SU-DHL-6 (cell line): ENCODE data around the gene MFSD11.
"Not testable (repeated sequence)": the region's sequence is repeated elsewhere in the genome, so short reads cannot be mapped to it uniquely, and the experiment has no call there.

Source experiments
- H2AFZ ChIP-seq: fragments of 200-600 bp; sonication (generic); 2 replicates; pipeline ENCODE4 v1.6.1; 2014; ENCODE audit warnings: low read depth, mild to moderate bottlenecking, moderate library complexity, mixed read lengths, antibody characterized with exemption, low read length; ENCODE audit not compliant: severe bottlenecking
- H3F3A ChIP-seq: fragments of 200-600 bp; shearing (Covaris generic); 2 replicates; pipeline ENCODE4 v1.6.0; 2016; ENCODE audit warnings: antibody characterized with exemption, mild to moderate bottlenecking; ENCODE audit not compliant: insufficient read depth
- H3K27ac ChIP-seq: fragments of 200-600 bp; sonication (generic); 2 replicates; pipeline ENCODE4 v1.5.1; 2016; ENCODE audit warnings: low read depth, mild to moderate bottlenecking, low read length, moderate library complexity, mixed read lengths
- H3K27me3 ChIP-seq: fragments of 200-600 bp; sonication (generic), shearing (Covaris generic); 2 replicates; pipeline ENCODE4 v1.6.0; 2014; ENCODE audit warnings: mild to moderate bottlenecking, low read length
- H3K36me3 ChIP-seq: fragments of 200-600 bp; sonication (generic); 2 replicates; pipeline ENCODE4 v1.6.1; 2014; ENCODE audit warnings: mild to moderate bottlenecking, low read length, mixed read lengths
- H3K4me2 ChIP-seq: fragments of 300-600, 200-600 bp; shearing (Covaris generic), sonication (generic); 2 replicates; pipeline ENCODE4 v1.6.0; 2014; ENCODE audit warnings: low read length, low read depth, mild to moderate bottlenecking; ENCODE audit not compliant: poor library complexity, severe bottlenecking
- H3K4me3 ChIP-seq: fragments of 200-600 bp; sonication (generic); 2 replicates; pipeline ENCODE4 v1.5.1; 2014; ENCODE audit warnings: antibody characterized with exemption, low read length, mild to moderate bottlenecking, mixed read lengths; ENCODE audit not compliant: insufficient read depth, poor library complexity, severe bottlenecking
- H3K79me2 ChIP-seq: fragments of 200-600 bp; sonication (generic); 2 replicates; pipeline ENCODE4 v1.6.1; 2014; ENCODE audit warnings: mild to moderate bottlenecking, low read length, moderate library complexity; ENCODE audit not compliant: insufficient read depth
- H3K9ac ChIP-seq: fragments of 200-600 bp; sonication (generic); 2 replicates; pipeline ENCODE4 v1.7.0; 2014; ENCODE audit warnings: mild to moderate bottlenecking, low read length
- H3K9me2 ChIP-seq: fragments of 200-600 bp; sonication (generic); replicated peaks from 2 replicates; pipeline ENCODE4 v1.6.1; 2014; ENCODE audit warnings: low read length; ENCODE audit not compliant: insufficient read depth
- H3K9me3 ChIP-seq: fragments of 200-600 bp; sonication (generic); 2 replicates; pipeline ENCODE4 v1.6.1; 2014; ENCODE audit warnings: low read length, mixed read lengths; ENCODE audit not compliant: insufficient read depth
- H4K20me1 ChIP-seq: fragments of 200-600 bp; sonication (generic); 2 replicates; pipeline ENCODE4 v1.6.1; 2014; ENCODE audit warnings: low read depth, mild to moderate bottlenecking, antibody characterized with exemption, low read length, moderate library complexity, mixed read lengths
- EZH2phosphoT487 ChIP-seq: fragments of 200-600 bp; sonication (generic), shearing (Covaris generic); conservative IDR thresholded peaks from 2 replicates; pipeline ENCODE4 v1.6.1; 2018; ENCODE audit warnings: mild to moderate bottlenecking, antibody characterized with exemption, low read length, moderate library complexity, mixed read lengths
- TF ChIP-seq, protein P1 (sequence below): fragments of 200-600 bp; sonication (generic); IDR thresholded peaks from one replicate; pipeline ENCODE4 v1.5.1; 2017; ENCODE audit warnings: antibody characterized with exemption, mild to moderate bottlenecking, low read length, moderate library complexity; ENCODE audit not compliant: insufficient read depth, poor library complexity, severe bottlenecking

Gene MFSD11

DNA sequence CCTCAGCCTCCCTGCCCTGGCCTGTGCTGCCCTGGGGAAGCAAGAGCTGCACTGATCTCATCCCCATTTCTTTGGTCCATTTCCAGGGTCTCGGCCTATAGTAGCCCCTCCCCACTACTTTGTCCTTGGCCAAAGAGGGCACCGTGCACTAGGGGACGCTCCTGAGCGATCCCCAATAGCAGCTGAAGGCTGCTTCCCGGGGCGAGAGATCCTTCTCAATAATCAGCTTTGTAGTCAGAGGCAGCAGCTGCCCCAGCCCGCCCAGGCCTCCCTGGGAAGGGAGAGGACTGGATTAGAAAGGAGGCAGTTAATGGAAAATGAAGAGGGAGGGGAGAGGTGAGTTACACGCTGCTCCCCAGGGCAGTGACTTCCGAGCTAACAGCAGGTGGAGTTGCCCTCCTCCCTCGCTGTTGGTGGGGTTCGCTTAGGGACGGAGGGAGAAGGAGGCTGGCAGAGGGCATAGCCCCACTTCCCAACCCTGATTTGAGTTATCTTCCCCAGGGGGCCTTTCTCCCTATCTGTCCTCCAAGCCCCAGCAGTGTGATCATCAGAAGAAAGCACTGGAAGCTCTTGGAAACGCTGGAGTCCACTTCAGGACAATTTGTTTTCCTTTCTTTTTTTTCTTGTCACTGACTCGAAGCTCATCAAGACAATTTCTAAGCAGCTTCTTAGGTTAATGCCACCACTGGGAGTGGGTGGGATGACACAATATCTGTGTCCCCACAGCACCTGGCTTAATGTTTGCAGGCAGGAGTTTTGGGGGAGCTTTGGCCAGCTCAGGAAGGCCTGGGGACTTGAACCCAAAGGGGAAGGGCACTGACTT lies 29.7 kb upstream of the MFSD11 start:
- Histone ChIP-seq H3K27me3 (no peaks in the 10 kb centered on the region), H3K9me2 (no peaks in the 10 kb centered on the region), H3K79me2 (no peaks in the 10 kb centered on the region), H2AFZ (no peak overlapping the region), H4K20me1 (no peaks in the 10 kb centered on the region), H3K4me2 (no peak overlapping the region), H3K27ac (no peak overlapping the region), H3F3A (no peaks in the 10 kb centered on the region), H3K9ac (no peak overlapping the region), H3K36me3 (no peaks in the 10 kb centered on the region), H3K9me3 (no peaks in the 10 kb centered on the region), H3K4me3 (no peak overlapping the region)
- TF ChIP-seq EZH2phosphoT487, result no peak
- TF ChIP-seq, protein P1, sequence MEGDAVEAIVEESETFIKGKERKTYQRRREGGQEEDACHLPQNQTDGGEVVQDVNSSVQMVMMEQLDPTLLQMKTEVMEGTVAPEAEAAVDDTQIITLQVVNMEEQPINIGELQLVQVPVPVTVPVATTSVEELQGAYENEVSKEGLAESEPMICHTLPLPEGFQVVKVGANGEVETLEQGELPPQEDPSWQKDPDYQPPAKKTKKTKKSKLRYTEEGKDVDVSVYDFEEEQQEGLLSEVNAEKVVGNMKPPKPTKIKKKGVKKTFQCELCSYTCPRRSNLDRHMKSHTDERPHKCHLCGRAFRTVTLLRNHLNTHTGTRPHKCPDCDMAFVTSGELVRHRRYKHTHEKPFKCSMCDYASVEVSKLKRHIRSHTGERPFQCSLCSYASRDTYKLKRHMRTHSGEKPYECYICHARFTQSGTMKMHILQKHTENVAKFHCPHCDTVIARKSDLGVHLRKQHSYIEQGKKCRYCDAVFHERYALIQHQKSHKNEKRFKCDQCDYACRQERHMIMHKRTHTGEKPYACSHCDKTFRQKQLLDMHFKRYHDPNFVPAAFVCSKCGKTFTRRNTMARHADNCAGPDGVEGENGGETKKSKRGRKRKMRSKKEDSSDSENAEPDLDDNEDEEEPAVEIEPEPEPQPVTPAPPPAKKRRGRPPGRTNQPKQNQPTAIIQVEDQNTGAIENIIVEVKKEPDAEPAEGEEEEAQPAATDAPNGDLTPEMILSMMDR, result peak; percentile 35

DNA sequence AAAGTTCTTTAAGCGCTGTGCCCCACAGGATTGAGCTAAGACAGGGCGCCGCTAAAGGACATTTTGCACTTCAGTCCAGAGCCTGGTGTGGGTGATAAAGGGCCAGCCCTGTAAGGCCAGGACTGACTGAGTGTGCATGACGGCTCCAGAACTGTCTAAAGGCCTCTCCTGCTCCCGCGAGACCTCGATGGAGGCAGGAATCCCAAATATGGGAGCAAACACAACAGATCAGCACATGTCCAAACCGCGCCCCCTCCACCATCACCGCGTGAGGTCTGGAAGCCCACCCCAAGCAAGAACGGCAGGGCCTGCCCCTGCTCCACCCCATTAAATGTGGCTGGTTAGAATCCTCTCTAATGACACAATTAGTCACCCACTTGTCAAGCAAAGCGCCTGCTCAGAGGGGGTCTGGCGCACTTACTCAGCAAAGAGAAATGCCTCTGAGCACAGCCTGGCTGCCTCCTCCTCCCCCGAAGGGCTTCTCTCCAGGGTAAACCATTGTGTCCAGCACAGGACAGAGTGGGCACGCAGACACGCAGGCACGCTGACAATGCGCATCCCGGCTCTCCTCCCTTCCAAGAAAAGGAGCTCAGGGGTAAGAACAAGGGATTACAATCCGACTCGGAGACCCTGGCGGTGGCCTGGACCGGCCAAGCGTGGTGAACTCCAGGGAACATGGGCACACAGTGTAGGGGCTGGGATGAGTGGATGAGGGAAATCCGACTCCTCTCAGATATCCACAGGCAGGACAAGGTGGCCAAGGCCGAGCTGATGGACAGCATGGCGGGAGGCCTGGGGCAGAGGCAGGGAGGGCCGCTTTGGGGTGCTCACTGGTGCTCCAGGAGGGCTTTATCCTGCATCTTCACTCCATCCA lies 28.6 kb upstream of the MFSD11 start:
- no peaks in the 10 kb centered on the region for H3K79me2 ChIP-seq
- no peaks in the 10 kb centered on the region for H3K9me3 ChIP-seq
- H4K20me1 ChIP-seq, result no peaks in the 10 kb centered on the region
- H3K4me2 ChIP-seq, result no peak overlapping the region
- H2AFZ ChIP-seq, result no peak overlapping the region
- no peak overlapping the region for H3K4me3 ChIP-seq
- H3K9me2 ChIP-seq, result no peaks in the 10 kb centered on the region
- no peak overlapping the region for H3K27ac ChIP-seq
- H3F3A ChIP-seq, result no peaks in the 10 kb centered on the region
- H3K9ac ChIP-seq, result no peak overlapping the region
- no peaks in the 10 kb centered on the region for H3K27me3 ChIP-seq
- H3K36me3 ChIP-seq, result no peaks in the 10 kb centered on the region
- TF ChIP-seq EZH2phosphoT487, result no peak
- TF ChIP-seq, protein P1, result no peak

DNA sequence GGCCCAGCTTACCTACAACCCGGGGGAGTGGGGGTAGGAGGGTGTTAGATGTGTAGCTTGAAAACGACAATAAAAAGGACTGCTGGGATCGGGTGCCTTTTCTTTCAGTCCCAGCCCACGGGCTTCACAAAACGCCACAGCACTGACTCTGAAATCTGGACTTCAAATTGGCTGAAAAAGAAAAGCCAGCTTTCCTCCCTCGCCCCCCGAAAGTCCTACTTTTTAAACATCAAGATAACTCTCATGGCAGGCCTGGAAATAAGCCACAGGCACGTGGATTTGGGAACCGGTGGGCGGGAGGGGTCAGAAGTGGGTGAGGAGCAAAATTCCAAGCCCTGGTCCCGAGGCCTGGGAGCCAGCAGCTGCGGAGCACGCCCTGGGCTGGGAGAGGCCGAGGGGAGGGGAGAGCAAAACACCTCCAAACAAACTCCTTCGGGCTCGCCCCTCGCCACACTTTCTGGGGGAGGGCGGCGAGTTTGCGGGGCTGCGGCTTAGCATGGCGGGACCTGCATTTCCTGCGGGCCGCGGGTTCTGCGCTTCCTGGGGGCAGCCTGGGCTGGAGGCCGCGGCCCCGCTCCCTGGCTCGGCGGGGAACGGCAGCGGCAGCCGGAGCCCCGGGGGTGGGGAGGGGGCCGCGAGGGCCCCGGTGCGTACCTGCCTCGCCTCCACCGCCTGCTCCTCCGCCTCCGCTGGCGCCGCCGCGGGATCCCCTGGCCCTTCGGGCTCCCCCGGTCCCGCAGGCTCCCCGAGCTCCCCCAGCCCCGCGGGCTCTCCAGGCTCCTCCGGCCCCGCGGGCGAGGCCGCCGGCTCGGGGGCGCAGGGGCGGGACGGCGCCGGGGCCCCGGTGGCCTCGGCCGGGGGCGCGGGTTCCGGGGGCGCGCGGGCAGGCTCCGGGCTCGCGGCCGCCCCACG lies 27.7 kb upstream of the MFSD11 start:
- peak overlapping the region; percentile 23 for H3K4me2 ChIP-seq
- H3K79me2 ChIP-seq, H4K20me1 ChIP-seq, H3K4me3 ChIP-seq, H3F3A ChIP-seq, H3K9me3 ChIP-seq, H3K27ac ChIP-seq, H3K9ac ChIP-seq, H3K9me2 ChIP-seq, H3K36me3 ChIP-seq, H3K27me3 ChIP-seq, H2AFZ ChIP-seq: not testable (repeated sequence)
